NAMALWA (cell line): ENCODE data around the gene TNFRSF12A.
"Not testable (repeated sequence)": the region's sequence is repeated elsewhere in the genome, so short reads cannot be mapped to it uniquely, and the experiment has no call there.

ENCODE experiments used
- DNase-seq: peaks from one replicate; pipeline ENCODE4 v3.0.0-alpha.2; 2015; ENCODE audit warnings: low spot score

Gene TNFRSF12A

GRCh38 chr16:3065742-3066439, 45.7 kb downstream of the TNFRSF12A start:
- DNase-seq: no peak

- DNase-seq: no peak
Measured at GRCh38 chr16:3066440-3066748, 46.2 kb downstream of the TNFRSF12A start.

GRCh38 chr16:3068487-3068886, 48.3 kb downstream of the TNFRSF12A start:
- no peak for DNase-seq

- DNase-seq: not testable (repeated sequence)
Measured at GRCh38 chr16:3069146-3069545, 49.0 kb downstream of the TNFRSF12A start.

- DNase-seq: no peak
Measured at GRCh38 chr16:3070608-3071111, 50.5 kb downstream of the TNFRSF12A start.

- DNase-seq: no peak
Measured at GRCh38 chr16:3071655-3072054, 51.5 kb downstream of the TNFRSF12A start.
